D721Med (cell line): Measurements from ENCODE around the gene PRTFDC1.

ENCODE experiments used
- DNase-seq: peaks from one replicate; pipeline ENCODE4 v3.0.0; 2011; ENCODE audit warnings: low spot score; ENCODE audit not compliant: insufficient read length
- FAIRE-seq: peaks from 2 replicates; lab custom pipeline; 2011; peaks lifted over from hg19 to GRCh38; lab: Jason Lieb, UNC
- TF ChIP-seq, protein P1 (sequence below): IDR thresholded peaks from 2 replicates; pipeline ENCODE4 v1.5.1; 2012; ENCODE audit warnings: mild to moderate bottlenecking, control low read depth; ENCODE audit not compliant: insufficient read depth; ENCODE audit errors: missing control alignments

PRTFDC1 gene

DNA sequence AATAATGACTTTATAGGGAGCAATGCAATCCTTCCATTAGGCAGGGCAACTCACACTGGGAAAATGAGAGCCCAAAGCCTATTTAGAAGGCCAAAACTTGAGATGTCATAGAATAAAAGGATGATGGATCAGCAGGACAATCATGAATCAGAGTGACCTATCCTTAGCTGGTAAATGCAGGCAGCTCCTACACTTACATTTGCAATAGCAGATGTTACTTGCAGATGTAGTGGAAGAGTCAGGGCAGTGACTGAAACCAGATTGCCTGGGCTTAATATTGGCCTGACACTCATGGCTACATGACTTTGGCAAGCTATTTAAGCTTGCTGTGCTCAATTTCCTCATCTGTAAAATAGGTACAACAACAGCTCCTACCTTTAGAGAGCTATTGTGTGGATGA, 98.7 kb downstream of the PRTFDC1 start:
- FAIRE-seq (no peak), DNase-seq (no peak)
- TF ChIP-seq, protein P1, sequence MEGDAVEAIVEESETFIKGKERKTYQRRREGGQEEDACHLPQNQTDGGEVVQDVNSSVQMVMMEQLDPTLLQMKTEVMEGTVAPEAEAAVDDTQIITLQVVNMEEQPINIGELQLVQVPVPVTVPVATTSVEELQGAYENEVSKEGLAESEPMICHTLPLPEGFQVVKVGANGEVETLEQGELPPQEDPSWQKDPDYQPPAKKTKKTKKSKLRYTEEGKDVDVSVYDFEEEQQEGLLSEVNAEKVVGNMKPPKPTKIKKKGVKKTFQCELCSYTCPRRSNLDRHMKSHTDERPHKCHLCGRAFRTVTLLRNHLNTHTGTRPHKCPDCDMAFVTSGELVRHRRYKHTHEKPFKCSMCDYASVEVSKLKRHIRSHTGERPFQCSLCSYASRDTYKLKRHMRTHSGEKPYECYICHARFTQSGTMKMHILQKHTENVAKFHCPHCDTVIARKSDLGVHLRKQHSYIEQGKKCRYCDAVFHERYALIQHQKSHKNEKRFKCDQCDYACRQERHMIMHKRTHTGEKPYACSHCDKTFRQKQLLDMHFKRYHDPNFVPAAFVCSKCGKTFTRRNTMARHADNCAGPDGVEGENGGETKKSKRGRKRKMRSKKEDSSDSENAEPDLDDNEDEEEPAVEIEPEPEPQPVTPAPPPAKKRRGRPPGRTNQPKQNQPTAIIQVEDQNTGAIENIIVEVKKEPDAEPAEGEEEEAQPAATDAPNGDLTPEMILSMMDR: no peak

DNA sequence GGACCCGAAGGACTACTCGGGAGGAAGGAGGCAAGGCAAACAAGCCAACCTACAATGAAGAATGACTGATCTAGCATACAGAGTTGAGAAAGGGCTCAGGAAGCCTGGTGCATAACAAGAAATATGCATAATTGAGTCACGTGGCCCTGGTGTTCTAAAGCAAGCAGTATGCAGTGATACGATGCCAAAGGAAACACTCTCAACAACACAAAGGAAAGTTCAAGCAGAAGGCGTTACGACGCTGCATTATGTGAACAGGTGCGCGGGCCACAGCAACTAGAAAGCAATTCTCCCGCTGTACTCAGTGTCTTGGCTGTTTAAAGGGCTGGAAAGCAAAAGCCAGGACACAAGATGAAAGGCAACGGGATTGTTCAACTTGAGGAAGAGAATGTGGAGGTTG, 100.8 kb downstream of the PRTFDC1 start:
- FAIRE-seq: no peak
- TF ChIP-seq, protein P1: no peak
- no peak for DNase-seq

DNA sequence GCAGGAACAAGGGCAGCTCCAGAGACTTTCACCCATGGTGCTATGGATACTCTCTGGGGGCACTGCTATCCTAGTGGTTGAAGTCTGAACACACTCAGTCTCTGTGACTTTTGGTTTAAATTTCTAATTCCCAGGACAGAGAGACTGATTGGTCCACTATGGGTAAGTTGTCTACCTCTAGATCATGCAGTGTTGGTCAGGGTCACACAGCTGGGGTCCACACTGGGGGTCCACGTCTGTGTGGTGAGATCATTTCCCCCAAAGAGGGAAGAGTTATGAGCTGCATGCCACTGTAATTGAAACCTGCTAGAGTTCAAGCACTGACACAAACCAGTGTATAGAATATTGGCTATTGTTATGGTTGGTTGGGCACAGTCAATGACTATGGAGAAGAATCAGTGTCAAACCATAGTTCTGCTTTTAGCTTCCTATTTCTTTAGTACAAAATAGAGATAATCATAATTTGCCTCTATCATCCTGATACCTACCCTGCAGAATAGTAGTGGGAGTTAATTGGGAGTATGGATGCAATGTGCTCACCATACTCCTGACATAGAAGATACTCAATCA, 101.6 kb downstream of the PRTFDC1 start:
- FAIRE-seq (no peak), DNase-seq (no peak)
- TF ChIP-seq, protein P1: no peak

DNA sequence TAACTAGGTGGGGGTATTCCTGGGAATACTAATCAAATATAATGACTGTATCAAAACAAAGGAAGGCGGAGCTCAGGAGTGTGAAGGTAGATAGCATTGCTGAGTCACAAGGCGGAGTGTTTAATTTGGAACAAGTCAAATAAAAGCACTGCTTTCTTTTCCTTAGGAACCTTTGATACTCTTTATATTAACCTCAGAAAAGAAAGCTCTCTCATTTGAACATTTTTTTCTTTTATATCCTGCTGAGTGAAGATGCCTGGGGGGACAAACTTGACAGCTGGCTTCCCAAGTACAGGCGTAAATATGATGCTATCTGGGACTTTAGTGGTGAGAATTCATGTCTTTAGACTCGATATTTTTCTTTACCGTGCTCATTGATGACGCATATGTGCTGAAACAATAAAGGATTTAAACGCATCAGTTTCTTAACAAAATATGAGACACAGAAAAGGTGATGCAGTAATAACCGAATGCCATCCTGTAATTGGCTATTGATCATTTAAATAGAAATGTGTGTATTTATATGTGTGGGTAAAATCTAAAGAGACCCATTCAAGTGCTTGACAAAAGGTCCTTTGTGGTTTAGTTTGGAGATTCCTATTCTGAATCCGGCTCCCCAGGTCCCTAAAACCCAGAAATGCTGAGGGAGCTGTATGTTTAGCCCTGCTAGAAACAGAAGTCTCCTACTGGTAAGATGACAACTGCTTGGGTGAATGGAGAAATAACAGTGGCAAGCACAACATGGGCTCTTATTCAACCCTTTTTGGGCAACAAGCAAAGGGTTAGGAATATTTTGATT, 102.7 kb downstream of the PRTFDC1 start:
- TF ChIP-seq, protein P1: no peak
- FAIRE-seq: no peak
- no peak for DNase-seq

DNA sequence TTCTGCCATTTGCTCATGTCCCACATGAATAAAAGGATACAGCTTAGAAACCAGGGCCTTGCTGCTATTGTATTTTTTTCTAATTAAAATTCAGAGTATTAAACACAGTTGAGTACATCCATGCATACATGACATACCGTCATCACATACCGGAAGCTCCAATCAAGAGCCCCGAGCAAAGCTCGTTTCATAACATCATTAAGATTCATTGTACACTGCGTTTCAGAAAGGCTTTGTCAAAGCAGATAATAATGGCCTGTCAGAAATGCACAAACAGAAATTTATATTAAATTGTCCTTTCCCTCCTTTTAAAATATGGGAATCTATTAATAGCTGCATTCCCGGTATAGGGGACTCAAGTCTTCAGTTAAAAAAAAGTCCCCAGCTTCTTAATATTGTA, 103.4 kb downstream of the PRTFDC1 start:
- FAIRE-seq (no peak), DNase-seq (no peak)
- TF ChIP-seq, protein P1: no peak

DNA sequence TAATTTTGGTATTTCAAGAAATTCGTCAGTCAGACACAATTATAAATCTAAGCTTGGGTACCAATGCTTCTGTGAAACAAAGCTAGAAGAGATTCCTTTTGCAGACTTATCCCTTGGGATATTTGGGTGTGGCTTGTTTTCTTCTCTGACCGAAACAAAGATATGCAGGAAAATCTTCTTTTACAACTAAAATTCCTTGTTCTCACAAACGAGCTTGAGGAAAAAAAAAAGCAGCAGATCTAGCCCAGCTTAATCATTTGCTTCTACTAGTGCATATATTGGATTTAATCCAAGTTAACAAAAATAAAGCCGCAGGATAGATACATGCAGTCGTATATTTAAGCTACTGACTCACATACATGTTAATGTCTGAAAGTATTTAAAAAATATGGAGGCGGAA, 104.2 kb downstream of the PRTFDC1 start:
- no peak for FAIRE-seq
- no peak for DNase-seq

More for the DNA sequence above, 104.2 kb downstream of the PRTFDC1 start:
- TF ChIP-seq, protein P1: no peak
